WTC11 (cell line): ENCODE measurements around the gene FIGNL2. TPM values are rescaled to one million over a fixed set of nuclear protein-coding genes. Genes with fewer than 3 reads are reported as not detected.

Source experiments
- ATAC-seq: fragments of 200-7000 bp; cut with Tn5 transposase; 2 replicates; pipeline ENCODE4 v1.10.0; 2021; ENCODE audit warnings: mild to moderate bottlenecking, moderate library complexity
- CTCF ChIA-PET: fragments of 300-600 bp; sonication (Branson Sonifier 250); formaldehyde crosslinking; loops from one replicate; lab custom pipeline; 2021; ENCODE audit warnings: antibody characterized with exemption; lab: Charles Lee
- POLR2A ChIA-PET: fragments of 350-600 bp; sonication (Branson Sonifier 250); formaldehyde crosslinking; loops from one replicate; lab custom pipeline; 2021; ENCODE audit warnings: antibody characterized with exemption; lab: Charles Lee
- DNase-seq: peaks from one replicate; pipeline ENCODE4 v3.0.0; 2021; ENCODE audit warnings: low spot score
- H3K27ac Mint-ChIP-seq: 2 replicates; pipeline ENCODE4 v1.8.0; 2021; ENCODE audit warnings: mixed read lengths
- H3K27me3 Mint-ChIP-seq: 2 replicates; pipeline ENCODE4 v1.8.0; 2021; ENCODE audit warnings: low read depth, mild to moderate bottlenecking, moderate library complexity, mixed read lengths
- H3K36me3 Mint-ChIP-seq: 2 replicates; pipeline ENCODE4 v1.8.0; 2021; ENCODE audit warnings: mixed read lengths
- H3K4me1 Mint-ChIP-seq: 2 replicates; pipeline ENCODE4 v1.8.0; 2022; ENCODE audit warnings: mixed read lengths
- H3K4me3 Mint-ChIP-seq: 2 replicates; pipeline ENCODE4 v1.8.0; 2021; ENCODE audit warnings: mild to moderate bottlenecking, moderate library complexity, mixed read lengths
- H3K9me3 Mint-ChIP-seq: 2 replicates; pipeline ENCODE4 v1.8.0; 2021; ENCODE audit warnings: mixed read lengths
- ATF1 ChIP-seq: sonication (generic); formaldehyde crosslinking; IDR thresholded peaks from 2 replicates; pipeline ENCODE4 v1.8.1; 2023; ENCODE audit warnings: mild to moderate bottlenecking, moderate library complexity, missing genetic modification reagents
- CBFB ChIP-seq: sonication (generic); formaldehyde crosslinking; IDR thresholded peaks from 2 replicates; pipeline ENCODE4 v1.8.1; 2022; ENCODE audit warnings: mild to moderate bottlenecking, low read depth, missing genetic modification reagents
- ELF4 ChIP-seq: sonication (generic); formaldehyde crosslinking; IDR thresholded peaks from 2 replicates; pipeline ENCODE4 v1.8.1; 2022; ENCODE audit warnings: low read depth, mild to moderate bottlenecking, moderate library complexity, missing genetic modification reagents
- ETV6 ChIP-seq: sonication (generic); formaldehyde crosslinking; IDR thresholded peaks from 2 replicates; pipeline ENCODE4 v1.8.1; 2022; ENCODE audit warnings: mild to moderate bottlenecking, missing genetic modification reagents
- IRF1 ChIP-seq: sonication (generic); formaldehyde crosslinking; IDR thresholded peaks from 2 replicates; pipeline ENCODE4 v1.8.0; 2023; ENCODE audit warnings: missing genetic modification reagents
- IRF2 ChIP-seq: sonication (generic); formaldehyde crosslinking; IDR thresholded peaks from 2 replicates; pipeline ENCODE4 v1.8.0; 2022; ENCODE audit warnings: low read depth, missing genetic modification reagents, borderline replicate concordance
- MXD4 ChIP-seq: fragments of 250-450 bp; sonication (Bioruptor Pico); IDR thresholded peaks from 2 replicates; pipeline ENCODE4 v1.8.0; 2021; ENCODE audit warnings: mild to moderate bottlenecking, moderate library complexity, borderline replicate concordance
- NR2C2 ChIP-seq: sonication (generic); formaldehyde crosslinking; IDR thresholded peaks from 2 replicates; pipeline ENCODE4 v1.8.0; 2022; ENCODE audit warnings: mild to moderate bottlenecking, missing genetic modification reagents
- RORB ChIP-seq: fragments of 250-450 bp; sonication (Bioruptor Pico); IDR thresholded peaks from 2 replicates; pipeline ENCODE4 v1.9.0; 2021; ENCODE audit warnings: mild to moderate bottlenecking
- TEAD1 ChIP-seq: sonication (generic); formaldehyde crosslinking; IDR thresholded peaks from 2 replicates; pipeline ENCODE4 v1.8.0; 2022; ENCODE audit warnings: mild to moderate bottlenecking, missing genetic modification reagents
- TP53 ChIP-seq: sonication (generic); formaldehyde crosslinking; IDR thresholded peaks from 2 replicates; pipeline ENCODE4 v1.8.1; 2023; ENCODE audit warnings: mild to moderate bottlenecking, missing genetic modification reagents
- USF1 ChIP-seq: sonication (generic); formaldehyde crosslinking; IDR thresholded peaks from 2 replicates; pipeline ENCODE4 v1.8.0; 2022; ENCODE audit warnings: mild to moderate bottlenecking, missing genetic modification reagents
- ZNF121 ChIP-seq: sonication (generic); formaldehyde crosslinking; IDR thresholded peaks from 2 replicates; pipeline ENCODE4 v1.8.0; 2023; ENCODE audit warnings: missing genetic modification reagents
- ZNF232 ChIP-seq: sonication (generic); formaldehyde crosslinking; IDR thresholded peaks from 2 replicates; pipeline ENCODE4 v1.8.0; 2022; ENCODE audit warnings: mild to moderate bottlenecking, missing genetic modification reagents
- ZNF317 ChIP-seq: sonication (generic); formaldehyde crosslinking; IDR thresholded peaks from 2 replicates; pipeline ENCODE4 v1.8.1; 2023; ENCODE audit warnings: low read depth, mild to moderate bottlenecking, moderate library complexity, missing genetic modification reagents, borderline replicate concordance
- total RNA-seq: library from RNA; stranded (reverse); gene quantifications from 3 replicates; pipeline ENCODE4 v1.2.3, GENCODE V29; 2021
- TF ChIP-seq, protein P1 (sequence below): fragments of 250-450 bp; sonication (Bioruptor Pico); conservative IDR thresholded peaks from 2 replicates; pipeline ENCODE4 v1.9.0; 2021; ENCODE audit warnings: mild to moderate bottlenecking
- TF ChIP-seq, protein P2 (sequence below): fragments of 250-450 bp; sonication (Bioruptor Pico); IDR thresholded peaks from 2 replicates; pipeline ENCODE4 v1.8.0; 2021; ENCODE audit warnings: mild to moderate bottlenecking
- TF ChIP-seq, protein P3 (sequence below): sonication (generic); formaldehyde crosslinking; IDR thresholded peaks from 2 replicates; pipeline ENCODE4 v1.8.1; 2023; ENCODE audit warnings: mild to moderate bottlenecking, moderate library complexity, missing genetic modification reagents
- TF ChIP-seq, protein P4 (sequence below): sonication (generic); formaldehyde crosslinking; IDR thresholded peaks from 2 replicates; pipeline ENCODE4 v1.8.1; 2023; ENCODE audit warnings: mild to moderate bottlenecking, missing genetic modification reagents, borderline replicate concordance
- TF ChIP-seq, protein P5 (sequence below): sonication (generic); formaldehyde crosslinking; IDR thresholded peaks from 2 replicates; pipeline ENCODE4 v1.8.0; 2022; ENCODE audit warnings: mild to moderate bottlenecking, missing genetic modification reagents

FIGNL2 gene
- total RNA-seq, 1 experiment from 2014 or later = 9.9 TPM

- no peaks in the 10 kb centered on the region for H3K27me3 Mint-ChIP-seq
- POLR2A ChIA-PET = no interaction called here
- H3K9me3 Mint-ChIP-seq = peaks cover 7% of the 10 kb centered on the region
- DNase-seq (no peak), ATAC-seq (no peak)
- TF ChIP-seq ZNF121 (no peak), MXD4 (CRISPR knock-in tag) (no peak), RORB (no peak), USF1 (no peak), IRF2 (CRISPR knock-in tag) (no peak), ZNF232 (CRISPR knock-in tag) (no peak), ZNF317 (no peak), CBFB (CRISPR knock-in tag) (no peak), NR2C2 (CRISPR knock-in tag) (no peak), ETV6 (no peak), TEAD1 (CRISPR knock-in tag) (no peak), TP53 (CRISPR knock-in tag) (no peak), IRF1 (CRISPR knock-in tag) (no peak), ATF1 (no peak), ELF4 (CRISPR knock-in tag) (no peak)
- TF ChIP-seq, protein P1, sequence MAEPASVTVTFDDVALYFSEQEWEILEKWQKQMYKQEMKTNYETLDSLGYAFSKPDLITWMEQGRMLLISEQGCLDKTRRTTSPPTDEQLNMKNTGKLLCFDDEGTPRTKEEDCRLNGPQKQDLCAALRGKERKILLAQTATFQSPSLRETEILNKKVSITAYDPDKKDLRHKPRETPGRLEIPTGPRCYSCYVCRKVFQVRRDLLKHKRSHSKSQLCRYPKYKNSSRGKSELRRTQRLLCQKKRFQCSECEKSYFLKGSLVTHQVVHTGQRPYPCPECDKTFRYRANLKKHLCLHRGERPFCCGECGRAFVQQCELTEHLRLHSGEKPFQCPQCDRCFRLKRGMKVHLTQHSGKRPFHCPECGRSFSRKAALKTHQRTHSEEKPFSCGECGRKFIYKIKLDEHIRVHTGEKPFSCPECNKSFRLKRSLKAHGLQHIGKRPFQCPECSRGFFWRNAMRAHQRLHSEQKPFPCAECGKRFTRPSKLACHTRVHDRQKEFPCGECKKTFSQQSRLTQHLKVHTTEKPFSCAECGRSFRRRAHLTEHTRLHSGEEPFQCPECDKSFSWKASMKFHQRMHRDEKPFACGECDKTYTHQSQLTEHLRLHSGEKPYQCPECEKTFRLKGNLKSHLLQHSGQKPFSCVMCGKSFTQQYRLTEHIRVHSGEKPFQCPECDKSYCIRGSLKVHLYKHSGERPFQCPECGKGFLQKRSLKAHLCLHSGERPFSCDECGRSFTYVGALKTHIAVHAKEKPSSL (CRISPR knock-in tag) = no peak
- TF ChIP-seq, protein P2, sequence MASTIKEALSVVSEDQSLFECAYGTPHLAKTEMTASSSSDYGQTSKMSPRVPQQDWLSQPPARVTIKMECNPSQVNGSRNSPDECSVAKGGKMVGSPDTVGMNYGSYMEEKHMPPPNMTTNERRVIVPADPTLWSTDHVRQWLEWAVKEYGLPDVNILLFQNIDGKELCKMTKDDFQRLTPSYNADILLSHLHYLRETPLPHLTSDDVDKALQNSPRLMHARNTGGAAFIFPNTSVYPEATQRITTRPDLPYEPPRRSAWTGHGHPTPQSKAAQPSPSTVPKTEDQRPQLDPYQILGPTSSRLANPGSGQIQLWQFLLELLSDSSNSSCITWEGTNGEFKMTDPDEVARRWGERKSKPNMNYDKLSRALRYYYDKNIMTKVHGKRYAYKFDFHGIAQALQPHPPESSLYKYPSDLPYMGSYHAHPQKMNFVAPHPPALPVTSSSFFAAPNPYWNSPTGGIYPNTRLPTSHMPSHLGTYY (CRISPR knock-in tag) = no peak
- TF ChIP-seq, protein P3, sequence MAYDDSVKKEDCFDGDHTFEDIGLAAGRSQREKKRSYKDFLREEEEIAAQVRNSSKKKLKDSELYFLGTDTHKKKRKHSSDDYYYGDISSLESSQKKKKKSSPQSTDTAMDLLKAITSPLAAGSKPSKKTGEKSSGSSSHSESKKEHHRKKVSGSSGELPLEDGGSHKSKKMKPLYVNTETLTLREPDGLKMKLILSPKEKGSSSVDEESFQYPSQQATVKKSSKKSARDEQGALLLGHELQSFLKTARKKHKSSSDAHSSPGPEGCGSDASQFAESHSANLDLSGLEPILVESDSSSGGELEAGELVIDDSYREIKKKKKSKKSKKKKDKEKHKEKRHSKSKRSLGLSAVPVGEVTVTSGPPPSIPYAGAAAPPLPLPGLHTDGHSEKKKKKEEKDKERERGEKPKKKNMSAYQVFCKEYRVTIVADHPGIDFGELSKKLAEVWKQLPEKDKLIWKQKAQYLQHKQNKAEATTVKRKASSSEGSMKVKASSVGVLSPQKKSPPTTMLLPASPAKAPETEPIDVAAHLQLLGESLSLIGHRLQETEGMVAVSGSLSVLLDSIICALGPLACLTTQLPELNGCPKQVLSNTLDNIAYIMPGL (CRISPR knock-in tag) = no peak
- TF ChIP-seq, protein P4, sequence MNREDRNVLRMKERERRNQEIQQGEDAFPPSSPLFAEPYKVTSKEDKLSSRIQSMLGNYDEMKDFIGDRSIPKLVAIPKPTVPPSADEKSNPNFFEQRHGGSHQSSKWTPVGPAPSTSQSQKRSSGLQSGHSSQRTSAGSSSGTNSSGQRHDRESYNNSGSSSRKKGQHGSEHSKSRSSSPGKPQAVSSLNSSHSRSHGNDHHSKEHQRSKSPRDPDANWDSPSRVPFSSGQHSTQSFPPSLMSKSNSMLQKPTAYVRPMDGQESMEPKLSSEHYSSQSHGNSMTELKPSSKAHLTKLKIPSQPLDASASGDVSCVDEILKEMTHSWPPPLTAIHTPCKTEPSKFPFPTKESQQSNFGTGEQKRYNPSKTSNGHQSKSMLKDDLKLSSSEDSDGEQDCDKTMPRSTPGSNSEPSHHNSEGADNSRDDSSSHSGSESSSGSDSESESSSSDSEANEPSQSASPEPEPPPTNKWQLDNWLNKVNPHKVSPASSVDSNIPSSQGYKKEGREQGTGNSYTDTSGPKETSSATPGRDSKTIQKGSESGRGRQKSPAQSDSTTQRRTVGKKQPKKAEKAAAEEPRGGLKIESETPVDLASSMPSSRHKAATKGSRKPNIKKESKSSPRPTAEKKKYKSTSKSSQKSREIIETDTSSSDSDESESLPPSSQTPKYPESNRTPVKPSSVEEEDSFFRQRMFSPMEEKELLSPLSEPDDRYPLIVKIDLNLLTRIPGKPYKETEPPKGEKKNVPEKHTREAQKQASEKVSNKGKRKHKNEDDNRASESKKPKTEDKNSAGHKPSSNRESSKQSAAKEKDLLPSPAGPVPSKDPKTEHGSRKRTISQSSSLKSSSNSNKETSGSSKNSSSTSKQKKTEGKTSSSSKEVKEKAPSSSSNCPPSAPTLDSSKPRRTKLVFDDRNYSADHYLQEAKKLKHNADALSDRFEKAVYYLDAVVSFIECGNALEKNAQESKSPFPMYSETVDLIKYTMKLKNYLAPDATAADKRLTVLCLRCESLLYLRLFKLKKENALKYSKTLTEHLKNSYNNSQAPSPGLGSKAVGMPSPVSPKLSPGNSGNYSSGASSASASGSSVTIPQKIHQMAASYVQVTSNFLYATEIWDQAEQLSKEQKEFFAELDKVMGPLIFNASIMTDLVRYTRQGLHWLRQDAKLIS (CRISPR knock-in tag) = no peak
- TF ChIP-seq, protein P5, sequence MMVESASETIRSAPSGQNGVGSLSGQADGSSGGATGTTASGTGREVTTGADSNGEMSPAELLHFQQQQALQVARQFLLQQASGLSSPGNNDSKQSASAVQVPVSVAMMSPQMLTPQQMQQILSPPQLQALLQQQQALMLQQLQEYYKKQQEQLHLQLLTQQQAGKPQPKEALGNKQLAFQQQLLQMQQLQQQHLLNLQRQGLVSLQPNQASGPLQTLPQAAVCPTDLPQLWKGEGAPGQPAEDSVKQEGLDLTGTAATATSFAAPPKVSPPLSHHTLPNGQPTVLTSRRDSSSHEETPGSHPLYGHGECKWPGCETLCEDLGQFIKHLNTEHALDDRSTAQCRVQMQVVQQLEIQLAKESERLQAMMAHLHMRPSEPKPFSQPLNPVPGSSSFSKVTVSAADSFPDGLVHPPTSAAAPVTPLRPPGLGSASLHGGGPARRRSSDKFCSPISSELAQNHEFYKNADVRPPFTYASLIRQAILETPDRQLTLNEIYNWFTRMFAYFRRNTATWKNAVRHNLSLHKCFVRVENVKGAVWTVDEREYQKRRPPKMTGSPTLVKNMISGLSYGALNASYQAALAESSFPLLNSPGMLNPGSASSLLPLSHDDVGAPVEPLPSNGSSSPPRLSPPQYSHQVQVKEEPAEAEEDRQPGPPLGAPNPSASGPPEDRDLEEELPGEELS (CRISPR knock-in tag) = no peak
- no peak overlapping the region for H3K4me3 Mint-ChIP-seq
- no peak overlapping the region for H3K27ac Mint-ChIP-seq
- H3K4me1 Mint-ChIP-seq = no peaks in the 10 kb centered on the region
- peaks cover 18% of the 10 kb centered on the region for H3K36me3 Mint-ChIP-seq
- CTCF ChIA-PET = no interaction called here
These were observed 71.1 kb downstream of the FIGNL2 start for GRCh38 chr12:51777457-51777856.
